SK-N-SH treated with all-trans-retinoic acid at 6 μM for 48 hours (cell line): ENCODE results near the gene COL9A3.

Experiments used
- ATAC-seq: fragments of 200-7000 bp; cut with Tn5 transposase; 3 replicates; pipeline ENCODE4 v1.9.1; 2020; ENCODE audit warnings: mild to moderate bottlenecking, moderate library complexity
- ARNTL ChIP-seq: fragments of 450-650 bp; formaldehyde crosslinking; IDR thresholded peaks from 2 replicates; pipeline ENCODE4 v1.5.0; 2020; ENCODE audit warnings: low read depth, mild to moderate bottlenecking, moderate library complexity, borderline replicate concordance
- BACH2 ChIP-seq: fragments of 250-450 bp; sonication (Bioruptor Pico); IDR thresholded peaks from 2 replicates; pipeline ENCODE4 v1.9.0; 2021; ENCODE audit warnings: mild to moderate bottlenecking, borderline replicate concordance
- CSDC2 ChIP-seq: fragments of 250-450 bp; sonication (Bioruptor Pico); IDR thresholded peaks from 2 replicates; pipeline ENCODE4 v1.5.0; 2020; ENCODE audit warnings: mild to moderate bottlenecking, moderate library complexity
- ESRRG ChIP-seq: fragments of 250-450 bp; sonication (Bioruptor Pico); IDR thresholded peaks from 2 replicates; pipeline ENCODE4 v1.6.1; 2021; ENCODE audit warnings: mild to moderate bottlenecking
- GLIS3 ChIP-seq: fragments of 250-450 bp; sonication (Bioruptor Pico); IDR thresholded peaks from 2 replicates; pipeline ENCODE4 v1.5.0; 2020; ENCODE audit warnings: mild to moderate bottlenecking, moderate library complexity
- ISL1 ChIP-seq: fragments of 250-450 bp; sonication (Bioruptor Pico); IDR thresholded peaks from 2 replicates; pipeline ENCODE4 v2.1.2; 2022; ENCODE audit warnings: mild to moderate bottlenecking, moderate library complexity
- OSR1 ChIP-seq: fragments of 250-450 bp; sonication (Bioruptor Pico); IDR thresholded peaks from 2 replicates; pipeline ENCODE4 v1.8.0; 2022; ENCODE audit warnings: moderate library complexity, mild to moderate bottlenecking, inconsistent platforms
- PPARA ChIP-seq: fragments of 250-450 bp; sonication (Bioruptor Pico); IDR thresholded peaks from 2 replicates; pipeline ENCODE4 v1.5.0; 2020; ENCODE audit warnings: mild to moderate bottlenecking, borderline replicate concordance
- RARB ChIP-seq: fragments of 250-450 bp; sonication (Bioruptor Pico); IDR thresholded peaks from 2 replicates; pipeline ENCODE4 v1.8.0; 2021; ENCODE audit warnings: mild to moderate bottlenecking, moderate library complexity
- SNAI2 ChIP-seq: fragments of 250-450 bp; sonication (Bioruptor Pico); IDR thresholded peaks from 2 replicates; pipeline ENCODE4 v1.5.0; 2020; ENCODE audit warnings: mild to moderate bottlenecking, moderate library complexity
- TCF4 ChIP-seq: fragments of 250-450 bp; sonication (Bioruptor Pico); IDR thresholded peaks from 2 replicates; pipeline ENCODE4 v1.8.0; 2021; ENCODE audit warnings: mild to moderate bottlenecking, moderate library complexity, borderline replicate concordance
- TOX ChIP-seq: fragments of 250-450 bp; sonication (Bioruptor Pico); IDR thresholded peaks from 2 replicates; pipeline ENCODE4 v1.8.0; 2021; ENCODE audit warnings: mild to moderate bottlenecking, moderate library complexity, borderline replicate concordance
- ZC3H10 ChIP-seq: fragments of 250-450 bp; sonication (Bioruptor Pico); IDR thresholded peaks from 2 replicates; pipeline ENCODE4 v1.5.1; 2021; ENCODE audit warnings: mild to moderate bottlenecking, moderate library complexity
- ZFP30 ChIP-seq: fragments of 450-650 bp; formaldehyde crosslinking; IDR thresholded peaks from 2 replicates; pipeline ENCODE4 v1.5.0; 2022; ENCODE audit warnings: mild to moderate bottlenecking, moderate library complexity
- ZNF565 ChIP-seq: fragments of 450-650 bp; formaldehyde crosslinking; conservative IDR thresholded peaks from 2 replicates; pipeline ENCODE4 v1.5.0; 2020; ENCODE audit warnings: low read depth, mild to moderate bottlenecking, moderate library complexity
- ZNF70 ChIP-seq: fragments of 450-650 bp; formaldehyde crosslinking; IDR thresholded peaks from 2 replicates; pipeline ENCODE4 v1.5.0; 2020; ENCODE audit warnings: mild to moderate bottlenecking, moderate library complexity
- ZNF8 ChIP-seq: fragments of 450-650 bp; formaldehyde crosslinking; IDR thresholded peaks from 2 replicates; pipeline ENCODE4 v1.5.0; 2020; ENCODE audit warnings: mild to moderate bottlenecking, moderate library complexity
- TF ChIP-seq, protein P1 (sequence below): fragments of 250-450 bp; sonication (Bioruptor Pico); IDR thresholded peaks from 2 replicates; pipeline ENCODE4 v1.5.1; 2021; ENCODE audit warnings: mild to moderate bottlenecking, moderate library complexity
- TF ChIP-seq, protein P2 (sequence below): fragments of 250-450 bp; sonication (Bioruptor Pico); IDR thresholded peaks from 2 replicates; pipeline ENCODE4 v1.5.0; 2020; ENCODE audit warnings: mild to moderate bottlenecking, moderate library complexity
- TF ChIP-seq, protein P3 (sequence below): fragments of 250-450 bp; sonication (Bioruptor Pico); IDR thresholded peaks from 2 replicates; pipeline ENCODE4 v1.5.1; 2020; ENCODE audit warnings: low read depth, mild to moderate bottlenecking, moderate library complexity
- TF ChIP-seq, protein P4 (sequence below): fragments of 250-450 bp; sonication (Bioruptor Pico); IDR thresholded peaks from 2 replicates; pipeline ENCODE4 v1.8.0; 2021; ENCODE audit warnings: low read depth, mild to moderate bottlenecking, moderate library complexity, borderline replicate concordance
- TF ChIP-seq, protein P5 (sequence below): fragments of 250-450 bp; sonication (Bioruptor Pico); IDR thresholded peaks from 2 replicates; pipeline ENCODE4 v1.8.0; 2020; ENCODE audit warnings: mild to moderate bottlenecking, moderate library complexity, borderline replicate concordance

Gene COL9A3

DNA sequence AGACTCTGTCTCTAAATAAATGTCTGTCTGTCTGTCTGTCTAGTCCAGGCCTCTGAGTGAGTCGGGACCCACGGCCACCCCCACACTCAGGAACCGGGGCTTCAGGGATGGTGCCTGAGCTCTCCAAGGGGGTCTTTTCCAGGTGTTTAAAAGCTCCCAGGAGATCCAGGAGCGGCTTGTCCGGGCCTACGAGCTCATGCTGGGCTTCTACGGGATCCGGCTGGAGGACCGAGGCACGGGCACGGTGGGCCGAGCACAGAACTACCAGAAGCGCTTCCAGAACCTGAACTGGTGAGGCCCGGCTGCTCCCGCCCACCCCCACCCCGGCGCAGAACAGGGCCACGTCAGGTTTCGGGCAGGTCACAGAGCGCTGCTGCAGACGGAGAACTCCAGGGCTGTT, 5.5 kb upstream of the COL9A3 start:
- no peak for ATAC-seq
- no peak for TF ChIP-seq OSR1 (CRISPR knock-in tag)
- no peak for TF ChIP-seq CSDC2
- TF ChIP-seq, protein P1, sequence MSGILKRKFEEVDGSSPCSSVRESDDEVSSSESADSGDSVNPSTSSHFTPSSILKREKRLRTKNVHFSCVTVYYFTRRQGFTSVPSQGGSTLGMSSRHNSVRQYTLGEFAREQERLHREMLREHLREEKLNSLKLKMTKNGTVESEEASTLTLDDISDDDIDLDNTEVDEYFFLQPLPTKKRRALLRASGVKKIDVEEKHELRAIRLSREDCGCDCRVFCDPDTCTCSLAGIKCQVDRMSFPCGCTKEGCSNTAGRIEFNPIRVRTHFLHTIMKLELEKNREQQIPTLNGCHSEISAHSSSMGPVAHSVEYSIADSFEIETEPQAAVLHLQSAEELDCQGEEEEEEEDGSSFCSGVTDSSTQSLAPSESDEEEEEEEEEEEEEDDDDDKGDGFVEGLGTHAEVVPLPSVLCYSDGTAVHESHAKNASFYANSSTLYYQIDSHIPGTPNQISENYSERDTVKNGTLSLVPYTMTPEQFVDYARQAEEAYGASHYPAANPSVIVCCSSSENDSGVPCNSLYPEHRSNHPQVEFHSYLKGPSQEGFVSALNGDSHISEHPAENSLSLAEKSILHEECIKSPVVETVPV (CRISPR knock-in tag) = no peak
- TF ChIP-seq PPARA = no peak
- TF ChIP-seq TCF4 (CRISPR knock-in tag) = no peak
- no peak for TF ChIP-seq SNAI2
- no peak for TF ChIP-seq GLIS3
- no peak for TF ChIP-seq ZNF565 (CRISPR knock-in tag)
- TF ChIP-seq, protein P2, sequence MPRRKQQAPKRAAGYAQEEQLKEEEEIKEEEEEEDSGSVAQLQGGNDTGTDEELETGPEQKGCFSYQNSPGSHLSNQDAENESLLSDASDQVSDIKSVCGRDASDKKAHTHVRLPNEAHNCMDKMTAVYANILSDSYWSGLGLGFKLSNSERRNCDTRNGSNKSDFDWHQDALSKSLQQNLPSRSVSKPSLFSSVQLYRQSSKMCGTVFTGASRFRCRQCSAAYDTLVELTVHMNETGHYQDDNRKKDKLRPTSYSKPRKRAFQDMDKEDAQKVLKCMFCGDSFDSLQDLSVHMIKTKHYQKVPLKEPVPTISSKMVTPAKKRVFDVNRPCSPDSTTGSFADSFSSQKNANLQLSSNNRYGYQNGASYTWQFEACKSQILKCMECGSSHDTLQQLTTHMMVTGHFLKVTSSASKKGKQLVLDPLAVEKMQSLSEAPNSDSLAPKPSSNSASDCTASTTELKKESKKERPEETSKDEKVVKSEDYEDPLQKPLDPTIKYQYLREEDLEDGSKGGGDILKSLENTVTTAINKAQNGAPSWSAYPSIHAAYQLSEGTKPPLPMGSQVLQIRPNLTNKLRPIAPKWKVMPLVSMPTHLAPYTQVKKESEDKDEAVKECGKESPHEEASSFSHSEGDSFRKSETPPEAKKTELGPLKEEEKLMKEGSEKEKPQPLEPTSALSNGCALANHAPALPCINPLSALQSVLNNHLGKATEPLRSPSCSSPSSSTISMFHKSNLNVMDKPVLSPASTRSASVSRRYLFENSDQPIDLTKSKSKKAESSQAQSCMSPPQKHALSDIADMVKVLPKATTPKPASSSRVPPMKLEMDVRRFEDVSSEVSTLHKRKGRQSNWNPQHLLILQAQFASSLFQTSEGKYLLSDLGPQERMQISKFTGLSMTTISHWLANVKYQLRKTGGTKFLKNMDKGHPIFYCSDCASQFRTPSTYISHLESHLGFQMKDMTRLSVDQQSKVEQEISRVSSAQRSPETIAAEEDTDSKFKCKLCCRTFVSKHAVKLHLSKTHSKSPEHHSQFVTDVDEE (CRISPR knock-in tag) = no peak
- no peak for TF ChIP-seq RARB (CRISPR knock-in tag)
- no peak for TF ChIP-seq ZFP30
- TF ChIP-seq ARNTL = no peak
- TF ChIP-seq BACH2 (CRISPR knock-in tag) = no peak
- no peak for TF ChIP-seq ESRRG (CRISPR knock-in tag)
- TF ChIP-seq, protein P3, sequence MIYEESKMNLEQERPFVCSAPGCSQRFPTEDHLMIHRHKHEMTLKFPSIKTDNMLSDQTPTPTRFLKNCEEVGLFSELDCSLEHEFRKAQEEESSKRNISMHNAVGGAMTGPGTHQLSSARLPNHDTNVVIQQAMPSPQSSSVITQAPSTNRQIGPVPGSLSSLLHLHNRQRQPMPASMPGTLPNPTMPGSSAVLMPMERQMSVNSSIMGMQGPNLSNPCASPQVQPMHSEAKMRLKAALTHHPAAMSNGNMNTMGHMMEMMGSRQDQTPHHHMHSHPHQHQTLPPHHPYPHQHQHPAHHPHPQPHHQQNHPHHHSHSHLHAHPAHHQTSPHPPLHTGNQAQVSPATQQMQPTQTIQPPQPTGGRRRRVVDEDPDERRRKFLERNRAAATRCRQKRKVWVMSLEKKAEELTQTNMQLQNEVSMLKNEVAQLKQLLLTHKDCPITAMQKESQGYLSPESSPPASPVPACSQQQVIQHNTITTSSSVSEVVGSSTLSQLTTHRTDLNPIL = no peak
- TF ChIP-seq ZNF8 (CRISPR knock-in tag) = no peak
- TF ChIP-seq, protein P4, sequence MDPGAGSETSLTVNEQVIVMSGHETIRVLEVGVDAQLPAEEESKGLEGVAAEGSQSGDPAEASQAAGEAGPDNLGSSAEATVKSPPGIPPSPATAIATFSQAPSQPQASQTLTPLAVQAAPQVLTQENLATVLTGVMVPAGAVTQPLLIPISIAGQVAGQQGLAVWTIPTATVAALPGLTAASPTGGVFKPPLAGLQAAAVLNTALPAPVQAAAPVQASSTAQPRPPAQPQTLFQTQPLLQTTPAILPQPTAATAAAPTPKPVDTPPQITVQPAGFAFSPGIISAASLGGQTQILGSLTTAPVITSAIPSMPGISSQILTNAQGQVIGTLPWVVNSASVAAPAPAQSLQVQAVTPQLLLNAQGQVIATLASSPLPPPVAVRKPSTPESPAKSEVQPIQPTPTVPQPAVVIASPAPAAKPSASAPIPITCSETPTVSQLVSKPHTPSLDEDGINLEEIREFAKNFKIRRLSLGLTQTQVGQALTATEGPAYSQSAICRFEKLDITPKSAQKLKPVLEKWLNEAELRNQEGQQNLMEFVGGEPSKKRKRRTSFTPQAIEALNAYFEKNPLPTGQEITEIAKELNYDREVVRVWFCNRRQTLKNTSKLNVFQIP (CRISPR knock-in tag) = no peak

DNA sequence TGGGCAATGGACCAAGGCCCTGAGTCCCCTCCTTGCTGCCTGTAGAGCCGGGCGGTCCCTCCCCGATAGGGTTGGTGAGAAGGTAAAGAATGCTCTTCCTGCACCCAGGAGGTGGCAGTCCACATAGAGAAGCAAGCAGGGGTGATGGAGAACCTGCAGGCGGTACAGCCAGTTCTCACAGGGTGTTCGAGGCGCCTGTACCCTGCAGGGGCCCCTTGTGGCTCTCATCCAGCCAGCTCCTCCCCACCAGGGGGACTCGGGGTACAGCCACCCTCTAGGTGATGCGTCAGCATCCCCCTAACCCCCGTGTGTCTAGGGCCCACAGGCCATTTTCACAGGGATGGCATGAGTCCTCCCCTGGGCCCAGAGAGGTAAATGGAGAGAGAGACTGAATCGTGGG, 5.1 kb upstream of the COL9A3 start:
- TF ChIP-seq GLIS3 (no peak), ZFP30 (no peak), TOX (CRISPR knock-in tag) (no peak), OSR1 (CRISPR knock-in tag) (no peak), ZNF70 (no peak), ESRRG (CRISPR knock-in tag) (no peak), ZNF8 (CRISPR knock-in tag) (no peak), BACH2 (CRISPR knock-in tag) (no peak)
- TF ChIP-seq, protein P5, sequence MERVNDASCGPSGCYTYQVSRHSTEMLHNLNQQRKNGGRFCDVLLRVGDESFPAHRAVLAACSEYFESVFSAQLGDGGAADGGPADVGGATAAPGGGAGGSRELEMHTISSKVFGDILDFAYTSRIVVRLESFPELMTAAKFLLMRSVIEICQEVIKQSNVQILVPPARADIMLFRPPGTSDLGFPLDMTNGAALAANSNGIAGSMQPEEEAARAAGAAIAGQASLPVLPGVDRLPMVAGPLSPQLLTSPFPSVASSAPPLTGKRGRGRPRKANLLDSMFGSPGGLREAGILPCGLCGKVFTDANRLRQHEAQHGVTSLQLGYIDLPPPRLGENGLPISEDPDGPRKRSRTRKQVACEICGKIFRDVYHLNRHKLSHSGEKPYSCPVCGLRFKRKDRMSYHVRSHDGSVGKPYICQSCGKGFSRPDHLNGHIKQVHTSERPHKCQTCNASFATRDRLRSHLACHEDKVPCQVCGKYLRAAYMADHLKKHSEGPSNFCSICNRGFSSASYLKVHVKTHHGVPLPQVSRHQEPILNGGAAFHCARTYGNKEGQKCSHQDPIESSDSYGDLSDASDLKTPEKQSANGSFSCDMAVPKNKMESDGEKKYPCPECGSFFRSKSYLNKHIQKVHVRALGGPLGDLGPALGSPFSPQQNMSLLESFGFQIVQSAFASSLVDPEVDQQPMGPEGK (CRISPR knock-in tag) = no peak
- ATAC-seq = no peak

DNA sequence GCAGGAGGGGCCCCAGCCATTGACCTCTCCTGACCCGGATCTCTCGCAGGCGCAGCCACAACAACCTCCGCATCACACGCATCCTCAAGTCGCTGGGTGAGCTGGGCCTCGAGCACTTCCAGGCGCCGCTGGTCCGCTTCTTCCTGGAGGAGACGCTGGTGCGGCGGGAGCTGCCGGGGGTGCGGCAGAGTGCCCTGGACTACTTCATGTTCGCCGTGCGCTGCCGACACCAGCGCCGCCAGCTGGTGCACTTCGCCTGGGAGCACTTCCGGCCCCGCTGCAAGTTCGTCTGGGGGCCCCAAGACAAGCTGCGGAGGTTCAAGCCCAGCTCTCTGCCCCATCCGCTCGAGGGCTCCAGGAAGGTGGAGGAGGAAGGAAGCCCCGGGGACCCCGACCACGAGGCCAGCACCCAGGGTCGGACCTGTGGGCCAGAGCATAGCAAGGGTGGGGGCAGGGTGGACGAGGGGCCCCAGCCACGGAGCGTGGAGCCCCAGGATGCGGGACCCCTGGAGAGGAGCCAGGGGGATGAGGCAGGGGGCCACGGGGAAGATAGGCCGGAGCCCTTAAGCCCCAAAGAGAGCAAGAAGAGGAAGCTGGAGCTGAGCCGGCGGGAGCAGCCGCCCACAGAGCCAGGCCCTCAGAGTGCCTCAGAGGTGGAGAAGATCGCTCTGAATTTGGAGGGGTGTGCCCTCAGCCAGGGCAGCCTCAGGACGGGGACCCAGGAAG, 4.5 kb upstream of the COL9A3 start:
- ATAC-seq = no peak
- no peak for TF ChIP-seq ZC3H10 (CRISPR knock-in tag)
- TF ChIP-seq, protein P3 = no peak
- TF ChIP-seq, protein P5 (CRISPR knock-in tag) = no peak
- TF ChIP-seq ISL1 (CRISPR knock-in tag) = no peak
- TF ChIP-seq, protein P1 (CRISPR knock-in tag) = no peak
- TF ChIP-seq, protein P4 (CRISPR knock-in tag) = no peak
- TF ChIP-seq ARNTL = no peak
- no peak for TF ChIP-seq GLIS3
